ENCODE results near the gene NIT1.

The NIT1 gene

GRCh38 chr1:161117759-161118581 lies at the start of gene NIT1, which contains the start of gene PFDN2:
NIT1 (plus strand) TSS chr1:161118105; CDS start chr1:161118177, 72 bp downstream.
PFDN2 (minus strand) TSS chr1:161118037; CDS start chr1:161118026, 11 bp downstream.
- Histone ChIP-seq H3K4me1 (ENCODE audit: low read length) (peaks cover 38% of the 10 kb centered on the region), H4K20me1 (ENCODE audit: insufficient read depth, low read length) (peaks cover 24% of the 10 kb centered on the region)

GRCh38 chr1:161068306-161069234 lies 49.3 kb upstream of the NIT1 start:
- peaks cover 19% of the 10 kb centered on the region for H3K36me3 ChIP-seq (replicated peaks; ENCODE audit: low read depth, low read length)
- H3K4me2 ChIP-seq (ENCODE audit: low read length), result peak overlapping the region; percentile 88
- peaks cover 58% of the 10 kb centered on the region for H3K79me2 ChIP-seq (ENCODE audit: low read length)
- H3K4me3 ChIP-seq (ENCODE audit: low read length), result peak overlapping the region; percentile 90
- no peaks in the 10 kb centered on the region for H3K9me3 ChIP-seq (ENCODE audit: insufficient read depth, low read length)
- no peak for TF ChIP-seq EZH2phosphoT487 (IDR thresholded peaks at IDR 0.05; ENCODE audit: low read depth)
- TF ChIP-seq CTCF (IDR thresholded peaks at IDR 0.05; ENCODE audit: low read depth, low read length), result no peak
- H3K9ac ChIP-seq (ENCODE audit: low read length), result peak overlapping the region; percentile 99
- H2AFZ ChIP-seq (ENCODE audit: low read depth, low read length), result no peak overlapping the region
- H3K4me1 ChIP-seq (ENCODE audit: low read length), result peaks cover 35% of the 10 kb centered on the region
- H3K27ac ChIP-seq (ENCODE audit: low read length), result peak overlapping the region; percentile 89
- H3K27me3 ChIP-seq (ENCODE audit: low read depth, low read length), result no peaks in the 10 kb centered on the region
- H4K20me1 ChIP-seq (ENCODE audit: insufficient read depth, low read length), result peaks cover 31% of the 10 kb centered on the region

More at GRCh38 chr1:161117759-161118581, at the start of gene NIT1, which contains the start of gene PFDN2:
- H3K9me3 ChIP-seq (ENCODE audit: insufficient read depth, low read length), result no peaks in the 10 kb centered on the region
- H3K4me2 ChIP-seq (ENCODE audit: low read length), result peak within 1 kb of the TSS; percentile 86
- H2AFZ ChIP-seq (ENCODE audit: low read depth, low read length), result peak within 1 kb of the TSS; percentile 82; the same call in 1 of the 2 replicates
- peak within 1 kb of the TSS; percentile 61 for H3K27ac ChIP-seq (ENCODE audit: low read length)
- H3K4me3 ChIP-seq (ENCODE audit: low read length), result peak within 1 kb of the TSS; percentile 88
- peak within 1 kb of the TSS; percentile 86 for H3K9ac ChIP-seq (ENCODE audit: low read length)
- TF ChIP-seq CTCF (IDR thresholded peaks at IDR 0.05; ENCODE audit: low read depth, low read length), result no peak
- no peak for TF ChIP-seq EZH2phosphoT487 (IDR thresholded peaks at IDR 0.05; ENCODE audit: low read depth)
- no peaks in the 10 kb centered on the region for H3K27me3 ChIP-seq (ENCODE audit: low read depth, low read length)
- peaks cover 43% of the 10 kb centered on the region for H3K36me3 ChIP-seq (replicated peaks; ENCODE audit: low read depth, low read length)
- H3K79me2 ChIP-seq (ENCODE audit: low read length), result peaks cover 69% of the 10 kb centered on the region

GRCh38 chr1:161069241-161069640 lies 48.7 kb upstream of the NIT1 start:
- Histone ChIP-seq H3K27ac (ENCODE audit: low read length) (peak overlapping the region; percentile 89), H2AFZ (ENCODE audit: low read depth, low read length) (no peak overlapping the region)

More at GRCh38 chr1:161069241-161069640, 48.7 kb upstream of the NIT1 start:
- Histone ChIP-seq H3K9me3 (ENCODE audit: insufficient read depth, low read length) (no peaks in the 10 kb centered on the region), H3K79me2 (ENCODE audit: low read length) (peaks cover 52% of the 10 kb centered on the region), H3K4me2 (ENCODE audit: low read length) (peak overlapping the region; percentile 88), H3K4me3 (ENCODE audit: low read length) (peak overlapping the region; percentile 90), H3K4me1 (ENCODE audit: low read length) (peaks cover 35% of the 10 kb centered on the region), H3K27me3 (ENCODE audit: low read depth, low read length) (no peaks in the 10 kb centered on the region), H3K9ac (ENCODE audit: low read length) (peak overlapping the region; percentile 99), H4K20me1 (ENCODE audit: insufficient read depth, low read length) (peaks cover 26% of the 10 kb centered on the region), H3K36me3 (replicated peaks; ENCODE audit: low read depth, low read length) (peaks cover 19% of the 10 kb centered on the region)
- no peak for TF ChIP-seq CTCF (IDR thresholded peaks at IDR 0.05; ENCODE audit: low read depth, low read length)
- no peak for TF ChIP-seq EZH2phosphoT487 (IDR thresholded peaks at IDR 0.05; ENCODE audit: low read depth)
